Kidney (tissue), 14 donors: Measurements from ENCODE around the gene PNPO. TPM values are rescaled to one million over a fixed set of nuclear protein-coding genes. Genes with fewer than 3 reads are reported as not detected.

Source experiments
- DNase-seq, 5 donors: peaks; one replicate each; pipeline ENCODE4 v3.0.0-alpha.2; 2013 to 2020
- FAIRE-seq: peaks from 2 replicates; lab custom pipeline; 2012; peaks lifted over from hg19 to GRCh38; lab: Jason Lieb, UNC
- H3K27ac ChIP-seq, 2 donors: one replicate each; pipeline ENCODE4 v1.7.0; 2013; ENCODE audit warnings: low read depth in 2 of 2, low read length in 2 of 2, inconsistent platforms in 1 of 2
- H3K27me3 ChIP-seq: one replicate; pipeline ENCODE4 v1.7.1; 2013; ENCODE audit warnings: low read length, inconsistent platforms; ENCODE audit not compliant: control insufficient read depth, insufficient read depth
- H3K36me3 ChIP-seq, 3 donors: one replicate each; pipeline versions ENCODE4 v1.7.0 to v1.7.1; 2013; ENCODE audit warnings: low read length in 3 of 3, control low read depth in 1 of 3, inconsistent platforms in 1 of 3; ENCODE audit not compliant: insufficient read depth in 3 of 3, control insufficient read depth in 2 of 3
- H3K4me1 ChIP-seq, 3 donors: one replicate each; pipeline versions ENCODE4 v1.7.0 to v1.7.1; 2013; ENCODE audit warnings: low read length in 3 of 3, inconsistent platforms in 1 of 3, low read depth in 1 of 3; ENCODE audit not compliant: control insufficient read depth in 2 of 3, insufficient read depth in 2 of 3
- H3K4me3 ChIP-seq, 3 donors: one replicate each; pipeline versions ENCODE4 v1.7.0 to v1.8.1; 2013; ENCODE audit warnings: low read length in 3 of 3, control low read depth in 1 of 3, inconsistent platforms in 1 of 3
- H3K9ac ChIP-seq, 3 donors: one replicate each; pipeline versions ENCODE4 v1.7.0 to v1.7.1; 2013; ENCODE audit warnings: low read length in 3 of 3, control low read depth in 1 of 3, inconsistent platforms in 1 of 3
- H3K9me3 ChIP-seq, 3 donors: one replicate each; pipeline versions ENCODE4 v1.7.0 to v1.7.1; 2013; ENCODE audit warnings: low read length in 3 of 3, control low read depth in 1 of 3, inconsistent platforms in 1 of 3; ENCODE audit not compliant: control insufficient read depth in 2 of 3, insufficient read depth in 1 of 3
- CTCF ChIP-seq: IDR thresholded peaks from 3 replicates; pipeline ENCODE4 v1.5.1; 2012; ENCODE audit warnings: mild to moderate bottlenecking, moderate library complexity, borderline replicate concordance; ENCODE audit not compliant: insufficient read depth; ENCODE audit errors: extremely low read depth
- intact Hi-C: fragments of 100-400 bp; cut with DNase I; formaldehyde crosslinking; loops from one replicate; pipeline ENCODE4 v1.11.1; 2022
- polyA plus RNA-seq: library from polyadenylated mRNA; stranded (reverse); fragments of 350-450 nt; fragmentation: Illumina TruSeq; extraction: RNeasy Lipid Tissue Mini Kit (QIAGEN cat#74804); gene quantifications from one replicate; pipeline ENCODE4 v1.2.3, GENCODE V29; 2014; ENCODE audit warnings: low read depth, low replicate concordance; ENCODE audit not compliant: insufficient read depth
- total RNA-seq: library from RNA; stranded (reverse); fragmentation: NEBNext Ultra II Directional; extraction: Animal tissue kit (Norgen Biotek cat#: 25700); gene quantifications from one replicate; pipeline ENCODE4 v1.2.1, GENCODE V29; 2021
- donor health status: control.
- donor health status: control.
- donor health status: control.
- donor health status: control.
- donor health status: control.
- donor health status: DM: yes; HTN: yes; CAD: no.
- donor health status: Normal renal cell carcinoma (clear cell type).

PNPO gene
- total and polyA plus RNA-seq, 2 donors from 2014 or later, result 45.1 to 55.8 TPM

- Histone ChIP-seq H3K27ac (no peak overlapping the region), H3K27me3 (no peaks in the 10 kb centered on the region), H3K4me3 (no peak overlapping the region), H3K36me3 (peaks cover 12 to 38% (median 36%) of the 10 kb centered on the region in 3 donors), H3K4me1 (peaks cover 0 to 5% (median 0%) of the 10 kb centered on the region in 3 donors), H3K9ac (no peak overlapping the region), H3K9me3 (no peaks in the 10 kb centered on the region)
- no peak for TF ChIP-seq CTCF
- FAIRE-seq (no peak), DNase-seq (no peak)
- intact Hi-C loops, result no loop called here
Measured at GRCh38 chr17:47975823-47976205, 34.4 kb downstream of the PNPO start.

- no peak for FAIRE-seq
- TF ChIP-seq CTCF, result peak; percentile 62
- intact Hi-C loops, result no loop called here
- Histone ChIP-seq H3K9ac (no peak overlapping the region), H3K4me1 (no peaks in the 10 kb centered on the region), H3K9me3 (no peaks in the 10 kb centered on the region), H3K27ac (no peak overlapping the region), H3K36me3 (peaks cover 12 to 58% (median 42%) of the 10 kb centered on the region in 3 donors), H3K4me3 (no peak overlapping the region), H3K27me3 (no peaks in the 10 kb centered on the region)
- peak in 4 of 5 donors; percentile 71 to 82 (median 78) for DNase-seq
Measured at GRCh38 chr17:47978324-47978723, 37.0 kb downstream of the PNPO start.

GRCh38 chr17:47980541-47980940 is 39.2 kb downstream of the PNPO start:
- H3K9ac ChIP-seq, result no peak overlapping the region
- FAIRE-seq (no peak), DNase-seq (no peak)
- H3K9me3 ChIP-seq, result no peaks in the 10 kb centered on the region
- H3K36me3 ChIP-seq, result peaks cover 9 to 42% (median 32%) of the 10 kb centered on the region in 3 donors
- no peaks in the 10 kb centered on the region for H3K4me1 ChIP-seq
- intact Hi-C loops, result no loop called here
- no peaks in the 10 kb centered on the region for H3K27me3 ChIP-seq
- H3K4me3 ChIP-seq, result no peak overlapping the region
- H3K27ac ChIP-seq, result no peak overlapping the region
- no peak for TF ChIP-seq CTCF

GRCh38 chr17:47981462-47981861 is 40.1 kb downstream of the PNPO start:
- Histone ChIP-seq H3K9me3 (no peaks in the 10 kb centered on the region), H3K27ac (no peak overlapping the region), H3K4me1 (no peaks in the 10 kb centered on the region), H3K9ac (no peak overlapping the region), H3K27me3 (no peaks in the 10 kb centered on the region), H3K36me3 (peaks cover 9 to 37% (median 29%) of the 10 kb centered on the region in 3 donors), H3K4me3 (no peak overlapping the region)
- intact Hi-C loops, result no loop called here
- no peak for TF ChIP-seq CTCF
- no peak for FAIRE-seq
- no peak for DNase-seq
